ENCODE data around the gene C6orf132.

C6orf132 gene

GRCh38 chr6:42135722-42136121 is 6.7 kb downstream of the C6orf132 start:
- no peaks in the 10 kb centered on the region for H3K9me3 ChIP-seq (ENCODE audit: insufficient read depth, low read length)
- no peak overlapping the region for H3K27ac ChIP-seq (ENCODE audit: low read length)
- H3K4me2 ChIP-seq (ENCODE audit: low read length) = no peak overlapping the region
- H3K27me3 ChIP-seq (ENCODE audit: low read depth, low read length) = no peaks in the 10 kb centered on the region
- TF ChIP-seq EZH2phosphoT487 (IDR thresholded peaks at IDR 0.05; ENCODE audit: low read depth) = no peak
- TF ChIP-seq CTCF (IDR thresholded peaks at IDR 0.05; ENCODE audit: low read depth, low read length) = no peak
- H3K9ac ChIP-seq (ENCODE audit: low read length) = no peak overlapping the region
- H3K4me1 ChIP-seq (ENCODE audit: low read length) = peaks cover 37% of the 10 kb centered on the region
- H3K36me3 ChIP-seq (replicated peaks; ENCODE audit: low read depth, low read length) = no peaks in the 10 kb centered on the region
- H2AFZ ChIP-seq (ENCODE audit: low read depth, low read length) = no peak overlapping the region
- H4K20me1 ChIP-seq (ENCODE audit: insufficient read depth, low read length) = no peaks in the 10 kb centered on the region
- no peaks in the 10 kb centered on the region for H3K79me2 ChIP-seq (ENCODE audit: low read length)
- H3K4me3 ChIP-seq (ENCODE audit: low read length) = no peak overlapping the region

- H3K79me2 ChIP-seq (ENCODE audit: low read length) = no peaks in the 10 kb centered on the region
- H3K27me3 ChIP-seq (ENCODE audit: low read depth, low read length) = no peaks in the 10 kb centered on the region
- H3K36me3 ChIP-seq (replicated peaks; ENCODE audit: low read depth, low read length) = no peaks in the 10 kb centered on the region
- H3K27ac ChIP-seq (ENCODE audit: low read length) = no peak overlapping the region
- H3K4me2 ChIP-seq (ENCODE audit: low read length) = no peak overlapping the region
- peaks cover 32% of the 10 kb centered on the region for H3K4me1 ChIP-seq (ENCODE audit: low read length)
- no peaks in the 10 kb centered on the region for H4K20me1 ChIP-seq (ENCODE audit: insufficient read depth, low read length)
- H3K9ac ChIP-seq (ENCODE audit: low read length) = no peak overlapping the region
- H3K4me3 ChIP-seq (ENCODE audit: low read length) = no peak overlapping the region
- H2AFZ ChIP-seq (ENCODE audit: low read depth, low read length) = no peak overlapping the region
- H3K9me3 ChIP-seq (ENCODE audit: insufficient read depth, low read length) = no peaks in the 10 kb centered on the region
- TF ChIP-seq EZH2phosphoT487 (IDR thresholded peaks at IDR 0.05; ENCODE audit: low read depth) (no peak), CTCF (IDR thresholded peaks at IDR 0.05; ENCODE audit: low read depth, low read length) (no peak)
Observed at GRCh38 chr6:42135161-42135560, 7.3 kb downstream of the C6orf132 start.

GRCh38 chr6:42133926-42134325 is 8.5 kb downstream of the C6orf132 start:
- H3K27me3 ChIP-seq (ENCODE audit: low read depth, low read length) = no peaks in the 10 kb centered on the region
- H3K36me3 ChIP-seq (replicated peaks; ENCODE audit: low read depth, low read length) = no peaks in the 10 kb centered on the region
- H3K9ac ChIP-seq (ENCODE audit: low read length) = no peak overlapping the region
- H2AFZ ChIP-seq (ENCODE audit: low read depth, low read length) = no peak overlapping the region
- H3K27ac ChIP-seq (ENCODE audit: low read length) = no peak overlapping the region
- peaks cover 26% of the 10 kb centered on the region for H3K4me1 ChIP-seq (ENCODE audit: low read length)
- TF ChIP-seq CTCF (IDR thresholded peaks at IDR 0.05; ENCODE audit: low read depth, low read length) (no peak), EZH2phosphoT487 (IDR thresholded peaks at IDR 0.05; ENCODE audit: low read depth) (no peak)
- no peaks in the 10 kb centered on the region for H4K20me1 ChIP-seq (ENCODE audit: insufficient read depth, low read length)
- H3K79me2 ChIP-seq (ENCODE audit: low read length) = no peaks in the 10 kb centered on the region
- H3K4me2 ChIP-seq (ENCODE audit: low read length) = no peak overlapping the region
- no peak overlapping the region for H3K4me3 ChIP-seq (ENCODE audit: low read length)
- H3K9me3 ChIP-seq (ENCODE audit: insufficient read depth, low read length) = no peaks in the 10 kb centered on the region

- Histone ChIP-seq H2AFZ (ENCODE audit: low read depth, low read length) (no peak overlapping the region), H3K4me3 (ENCODE audit: low read length) (no peak overlapping the region), H3K4me1 (ENCODE audit: low read length) (peaks cover 16% of the 10 kb centered on the region), H3K36me3 (replicated peaks; ENCODE audit: low read depth, low read length) (no peaks in the 10 kb centered on the region), H3K4me2 (ENCODE audit: low read length) (no peak overlapping the region), H3K27ac (ENCODE audit: low read length) (no peak overlapping the region), H3K27me3 (ENCODE audit: low read depth, low read length) (no peaks in the 10 kb centered on the region), H3K79me2 (ENCODE audit: low read length) (no peaks in the 10 kb centered on the region), H3K9me3 (ENCODE audit: insufficient read depth, low read length) (no peaks in the 10 kb centered on the region), H3K9ac (ENCODE audit: low read length) (no peak overlapping the region), H4K20me1 (ENCODE audit: insufficient read depth, low read length) (no peaks in the 10 kb centered on the region)
- TF ChIP-seq EZH2phosphoT487 (IDR thresholded peaks at IDR 0.05; ENCODE audit: low read depth) (no peak), CTCF (IDR thresholded peaks at IDR 0.05; ENCODE audit: low read depth, low read length) (no peak)
Observed at GRCh38 chr6:42131531-42131930, 10.9 kb downstream of the C6orf132 start.
